HCT116 (cell line): Measurements from ENCODE around the gene COG5. TPM values are rescaled to one million over a fixed set of nuclear protein-coding genes. Genes with fewer than 3 reads are reported as not detected.

Experiments
- ATAC-seq: fragments of 200-7000 bp; cut with Tn5 transposase; 2 replicates; pipeline ENCODE4 v1.9.1; 2020; ENCODE audit warnings: mild to moderate bottlenecking, moderate library complexity
- BruUV-seq: library from RNA; stranded (reverse); fragments of 400-500 nt; replicated peaks from 2 replicates; lab custom pipeline; 2021; lab: Mats Ljungman, UMichigan
- CTCF ChIA-PET: fragments of 300-600 bp; sonication (Branson Sonifier 250); formaldehyde crosslinking; loops from one replicate; lab custom pipeline; 2021; ENCODE audit warnings: antibody characterized with exemption; lab: Charles Lee
- POLR2A ChIA-PET: fragments of 300-600, 350-600 bp; sonication (Branson Sonifier 250); formaldehyde crosslinking; loops from one replicate; lab custom pipeline; 2021; ENCODE audit warnings: antibody characterized with exemption; lab: Charles Lee
- RAD21 ChIA-PET, 2 experiments: fragments of 300-600 bp; sonication (Branson Sonifier 250); formaldehyde crosslinking; loops; one replicate each; lab custom pipeline; 2023; ENCODE audit warnings: low total read pairs in 2 of 2; ENCODE audit not compliant: uncharacterized antibody in 2 of 2, unreplicated experiment in 2 of 2, low non-redundant PET in 1 of 2; lab: Charles Lee
- DNase-seq: peaks from one replicate; pipeline ENCODE4 v3.0.0-alpha.2; 2010; ENCODE audit warnings: low read depth, low spot score
- H2AFZ ChIP-seq: fragments of 200-600 bp; shearing (Covaris generic), sonication (generic); 2 replicates; pipeline ENCODE4 v1.6.1; 2017; ENCODE audit warnings: low read depth, mixed run types, mixed read lengths, antibody characterized with exemption, low read length; ENCODE audit not compliant: poor library complexity, severe bottlenecking
- H3K27ac ChIP-seq: 2 replicates; pipeline ENCODE4 v1.5.1; 2012; ENCODE audit warnings: low read depth, low read length
- H3K27me3 ChIP-seq: fragments of 200-600 bp; sonication (generic); 2 replicates; pipeline ENCODE4 v1.6.1; 2016; ENCODE audit warnings: mixed run types, low read length, mixed read lengths; ENCODE audit not compliant: insufficient read depth
- H3K36me3 ChIP-seq, 2 experiments: fragments of 200-500 bp in 1 of 2; fragments of 200-600 bp in 1 of 2; sonication (Bioruptor generic) in 1 of 2; sonication (generic) in 1 of 2; 2 replicates each; pipeline versions ENCODE4 v1.5.1 to v1.6.1; 2014 to 2016; ENCODE audit warnings: low read length in 2 of 2, inconsistent platforms in 1 of 2, mixed read lengths in 1 of 2, mixed run types in 1 of 2; ENCODE audit not compliant: insufficient read depth in 2 of 2, control insufficient read depth in 1 of 2
- H3K4me1 ChIP-seq, 2 experiments: fragments of 200-600 bp in 1 of 2; sonication (generic) in 1 of 2; 2 replicates each; pipeline versions ENCODE4 v1.5.1 to v1.6.1; 2012 to 2017; ENCODE audit warnings: low read length in 2 of 2, inconsistent platforms in 1 of 2, mild to moderate bottlenecking in 1 of 2, mixed read lengths in 1 of 2, mixed run types in 1 of 2, moderate library complexity in 1 of 2; ENCODE audit not compliant: insufficient read depth in 2 of 2, control insufficient read depth in 1 of 2
- H3K4me2 ChIP-seq: fragments of 200-600 bp; sonication (generic); 2 replicates; pipeline ENCODE4 v1.6.1; 2017; ENCODE audit warnings: mixed run types, low read length, mixed read lengths
- H3K4me3 ChIP-seq, 2 experiments: fragments of 200-600 bp in 1 of 2; sonication (generic) in 1 of 2; replicated peaks in 1 of 2; 2 replicates each; pipeline ENCODE4 v1.5.1; 2011 to 2016; ENCODE audit warnings: low read length in 2 of 2, control low read depth in 1 of 2, low read depth in 1 of 2, mild to moderate bottlenecking in 1 of 2, mixed read lengths in 1 of 2, mixed run types in 1 of 2
- H3K79me2 ChIP-seq: fragments of 200-600 bp; sonication (generic); 2 replicates; pipeline ENCODE4 v1.6.1; 2017; ENCODE audit warnings: mild to moderate bottlenecking, mixed run types, low read length, moderate library complexity, mixed read lengths; ENCODE audit not compliant: insufficient read depth
- H3K9ac ChIP-seq: fragments of 200-600 bp; sonication (generic); 2 replicates; pipeline ENCODE4 v1.6.1; 2016; ENCODE audit warnings: low read length, mixed read lengths
- H3K9me2 ChIP-seq: fragments of 200-600 bp; sonication (generic), shearing (Covaris generic); 2 replicates; pipeline ENCODE4 v1.6.1; 2017; ENCODE audit warnings: mixed run types, mild to moderate bottlenecking, moderate library complexity; ENCODE audit not compliant: insufficient read depth
- H3K9me3 ChIP-seq, 2 experiments: fragments of 200-500 bp in 1 of 2; fragments of 200-600 bp in 1 of 2; sonication (Bioruptor generic) in 1 of 2; sonication (generic) in 1 of 2; 2 replicates each; pipeline ENCODE4 v1.6.1; 2014 to 2017; ENCODE audit warnings: low read length in 2 of 2, mixed read lengths in 2 of 2, inconsistent platforms in 1 of 2, low read depth in 1 of 2, mild to moderate bottlenecking in 1 of 2, mixed run types in 1 of 2, moderate library complexity in 1 of 2; ENCODE audit not compliant: control insufficient read depth in 1 of 2, insufficient read depth in 1 of 2
- H4K20me1 ChIP-seq: fragments of 200-600 bp; sonication (generic), shearing (Covaris generic); 2 replicates; pipeline ENCODE4 v1.6.1; 2017; ENCODE audit warnings: mixed run types, mild to moderate bottlenecking, moderate library complexity; ENCODE audit not compliant: insufficient read depth
- ATF3 ChIP-seq: IDR thresholded peaks from 2 replicates; pipeline ENCODE4 v1.6.1; 2012
- CBX3 ChIP-seq: IDR thresholded peaks from 2 replicates; pipeline ENCODE4 v1.6.1; 2012; ENCODE audit warnings: low read depth
- CEBPB ChIP-seq: IDR thresholded peaks from 2 replicates; pipeline ENCODE4 v1.6.1; 2012; ENCODE audit warnings: low read depth
- EGR1 ChIP-seq: IDR thresholded peaks from 2 replicates; pipeline ENCODE4 v1.6.1; 2012; ENCODE audit warnings: low read depth
- EZH2 ChIP-seq: fragments of 200-600 bp; sonication (generic); IDR thresholded peaks from 2 replicates; pipeline ENCODE4 v1.6.1; 2017; ENCODE audit warnings: antibody characterized with exemption, mixed run types
- EZH2phosphoT487 ChIP-seq: fragments of 200-600 bp; IDR thresholded peaks from 2 replicates; pipeline ENCODE4 v1.6.1; 2018; ENCODE audit warnings: antibody characterized with exemption, borderline replicate concordance
- FOSL1 ChIP-seq: IDR thresholded peaks from 2 replicates; pipeline ENCODE4 v1.6.1; 2012; ENCODE audit warnings: low read depth
- JUND ChIP-seq: IDR thresholded peaks from 2 replicates; pipeline ENCODE4 v1.6.1; 2012
- POLR2A ChIP-seq: IDR thresholded peaks from 2 replicates; pipeline ENCODE4 v1.7.0; 2011; ENCODE audit warnings: borderline replicate concordance; ENCODE audit not compliant: insufficient read depth, insufficient read length; ENCODE audit errors: extremely low read depth
- SP1 ChIP-seq: IDR thresholded peaks from 2 replicates; pipeline ENCODE4 v1.6.1; 2012; ENCODE audit warnings: low read depth
- SRF ChIP-seq: IDR thresholded peaks from 2 replicates; pipeline ENCODE4 v1.6.1; 2012; ENCODE audit warnings: low read depth
- TCF7L2 ChIP-seq: IDR thresholded peaks from 2 replicates; pipeline ENCODE4 v1.7.0; 2011; ENCODE audit warnings: borderline replicate concordance, inconsistent platforms; ENCODE audit not compliant: insufficient read depth, insufficient read length; ENCODE audit errors: extremely low read depth
- ZBTB33 ChIP-seq: IDR thresholded peaks from 2 replicates; pipeline ENCODE4 v1.6.1; 2011; ENCODE audit warnings: mild to moderate bottlenecking, low read length, moderate library complexity; ENCODE audit not compliant: insufficient replicate concordance; ENCODE audit errors: extremely low read depth
- ZFX ChIP-seq: fragments of 450-650 bp; IDR thresholded peaks from 2 replicates; pipeline ENCODE4 v1.6.1; 2017
- intact Hi-C: fragments of 100-400 bp; cut with micrococcal nuclease; formaldehyde crosslinking; loops from 2 replicates; pipeline ENCODE4 v1.10.0; 2022
- total RNA-seq: library from RNA; stranded (reverse); gene quantifications from one replicate; pipeline ENCODE4 v1.2.1, GENCODE V29; 2021; ENCODE audit not compliant: unreplicated experiment
- TF ChIP-seq, protein P1 (sequence below), 3 experiments: fragments of 200-600 bp in 1 of 3; sonication (generic) in 1 of 3; IDR thresholded peaks in 2 of 3; conservative IDR thresholded peaks in 1 of 3; 2 replicates each; pipeline ENCODE4 v1.5.1; 2012 to 2017; ENCODE audit warnings: low read depth in 2 of 3, low read length in 2 of 3, antibody characterized with exemption in 1 of 3, borderline replicate concordance in 1 of 3, control low read depth in 1 of 3, mild to moderate bottlenecking in 1 of 3, mixed read lengths in 1 of 3, mixed run types in 1 of 3, moderate library complexity in 1 of 3; ENCODE audit not compliant: insufficient read depth in 1 of 3

Gene COG5
- total RNA-seq, 1 experiment from 2014 or later = 30.7 TPM

GRCh38 chr7:107354640-107355039 lies 209.1 kb downstream of the COG5 start (continued):
- TF ChIP-seq ZBTB33 (no peak), JUND (no peak), EZH2 (no peak), ATF3 (no peak), EGR1 (no peak), EZH2phosphoT487 (no peak)

DNA sequence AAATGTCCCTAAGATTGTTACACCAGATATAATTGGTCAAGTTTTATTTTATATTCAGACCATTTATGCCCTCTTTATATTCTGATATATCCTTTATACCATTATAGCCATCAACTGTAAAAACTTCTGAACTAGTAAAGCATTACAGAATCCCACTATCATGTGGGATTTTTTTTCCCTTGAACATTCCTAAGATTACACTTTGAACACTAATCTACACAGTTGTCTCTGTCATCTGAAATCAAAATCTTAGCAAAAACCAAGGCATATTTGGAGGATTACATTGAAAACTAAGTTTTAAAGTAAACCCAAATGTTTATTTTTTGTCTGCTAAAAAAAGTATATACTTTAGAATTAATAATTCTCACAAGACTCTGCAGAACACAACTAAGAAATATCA lies 210.0 kb downstream of the COG5 start:
- ChIA-PET RAD21 (no interaction called here), POLR2A (no interaction called here), CTCF (interaction anchor here (0.7 kb wide), 1 partner anchor 30 kb away, joined by 3 read pairs; no protein-coding TSS in a partner anchor)
- ATAC-seq (no peak), DNase-seq (no peak)
- no peaks in the 10 kb centered on the region for H3K36me3 ChIP-seq
- H2AFZ ChIP-seq = no peak overlapping the region
- no peaks in the 10 kb centered on the region; the same call in 1 of the 2 replicates for H4K20me1 ChIP-seq
- H3K4me3 ChIP-seq = no peak overlapping the region
- intact Hi-C loops = no loop called here
- no peak overlapping the region for H3K9ac ChIP-seq
- no peaks in the 10 kb centered on the region for H3K9me3 ChIP-seq
- no peak overlapping the region for H3K4me2 ChIP-seq
- H3K27me3 ChIP-seq = no peaks in the 10 kb centered on the region
- no TSS peak for BruUV-seq
- TF ChIP-seq TCF7L2 = no peak
- TF ChIP-seq ZBTB33 = no peak
- no peak for TF ChIP-seq CBX3
- TF ChIP-seq JUND = no peak
- TF ChIP-seq SP1 = no peak
- no peak for TF ChIP-seq CEBPB
- TF ChIP-seq FOSL1 = no peak
- TF ChIP-seq ZFX = no peak
- TF ChIP-seq POLR2A = no peak
- TF ChIP-seq SRF = no peak
- TF ChIP-seq, protein P1, sequence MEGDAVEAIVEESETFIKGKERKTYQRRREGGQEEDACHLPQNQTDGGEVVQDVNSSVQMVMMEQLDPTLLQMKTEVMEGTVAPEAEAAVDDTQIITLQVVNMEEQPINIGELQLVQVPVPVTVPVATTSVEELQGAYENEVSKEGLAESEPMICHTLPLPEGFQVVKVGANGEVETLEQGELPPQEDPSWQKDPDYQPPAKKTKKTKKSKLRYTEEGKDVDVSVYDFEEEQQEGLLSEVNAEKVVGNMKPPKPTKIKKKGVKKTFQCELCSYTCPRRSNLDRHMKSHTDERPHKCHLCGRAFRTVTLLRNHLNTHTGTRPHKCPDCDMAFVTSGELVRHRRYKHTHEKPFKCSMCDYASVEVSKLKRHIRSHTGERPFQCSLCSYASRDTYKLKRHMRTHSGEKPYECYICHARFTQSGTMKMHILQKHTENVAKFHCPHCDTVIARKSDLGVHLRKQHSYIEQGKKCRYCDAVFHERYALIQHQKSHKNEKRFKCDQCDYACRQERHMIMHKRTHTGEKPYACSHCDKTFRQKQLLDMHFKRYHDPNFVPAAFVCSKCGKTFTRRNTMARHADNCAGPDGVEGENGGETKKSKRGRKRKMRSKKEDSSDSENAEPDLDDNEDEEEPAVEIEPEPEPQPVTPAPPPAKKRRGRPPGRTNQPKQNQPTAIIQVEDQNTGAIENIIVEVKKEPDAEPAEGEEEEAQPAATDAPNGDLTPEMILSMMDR (IDR thresholded peaks at IDR 0.05 in 2 of 3, conservative IDR thresholded peaks at IDR 0.05 in 1 of 3; ENCODE audit: borderline replicate concordance in 1 of 3, insufficient read depth in 1 of 3, low read depth in 2 of 3, low read length in 2 of 3) = no peak
- TF ChIP-seq, all 23 proteins: peak for 0
- H3K4me1 ChIP-seq = no peaks in the 10 kb centered on the region
- H3K9me2 ChIP-seq = no peaks in the 10 kb centered on the region
- H3K79me2 ChIP-seq = no peaks in the 10 kb centered on the region
- H3K27ac ChIP-seq = no peak overlapping the region
